IMR-90 (cell line): ENCODE measurements around the gene PAPPA.

Experiments
- BHLHE40 ChIP-seq: fragments of 150-350 bp; IDR thresholded peaks from 2 replicates; pipeline ENCODE4 v1.6.1; 2016; ENCODE audit warnings: mild to moderate bottlenecking, low read depth, low read length
- CHD1 ChIP-seq: IDR thresholded peaks from 2 replicates; pipeline ENCODE4 v1.6.1; 2012; ENCODE audit warnings: low read depth, low read length, improper control_type of control experiment
- CTCF ChIP-seq: conservative IDR thresholded peaks from 2 replicates; pipeline ENCODE4 v1.5.1; 2012; ENCODE audit warnings: mild to moderate bottlenecking, low read depth, low read length, improper control_type of control experiment
- ELK1 ChIP-seq: fragments of 150-350 bp; IDR thresholded peaks from 2 replicates; pipeline ENCODE4 v1.6.1; 2016; ENCODE audit warnings: low read depth, mild to moderate bottlenecking, low read length, moderate library complexity, borderline replicate concordance
- FOS ChIP-seq: fragments of 150-350 bp; IDR thresholded peaks from 2 replicates; pipeline ENCODE4 v1.6.1; 2016; ENCODE audit warnings: low read depth, low read length
- MAFK ChIP-seq: IDR thresholded peaks from 2 replicates; pipeline ENCODE4 v1.6.1; 2012; ENCODE audit warnings: low read depth, low read length, improper control_type of control experiment
- MAZ ChIP-seq: IDR thresholded peaks from 2 replicates; pipeline ENCODE4 v1.6.1; 2012; ENCODE audit warnings: low read depth, mild to moderate bottlenecking, low read length, improper control_type of control experiment, moderate library complexity, borderline replicate concordance
- POLR2A ChIP-seq: IDR thresholded peaks from 2 replicates; pipeline ENCODE4 v1.6.1; 2012; ENCODE audit warnings: mild to moderate bottlenecking, low read depth, low read length
- RAD21 ChIP-seq: IDR thresholded peaks from 2 replicates; pipeline ENCODE4 v1.6.1; 2012; ENCODE audit warnings: low read length, improper control_type of control experiment
- SMC3 ChIP-seq: fragments of 150-350 bp; IDR thresholded peaks from 2 replicates; pipeline ENCODE4 v1.6.1; 2016; ENCODE audit warnings: low read depth, mild to moderate bottlenecking, antibody characterized with exemption, low read length, moderate library complexity
- USF2 ChIP-seq: fragments of 150-350 bp; IDR thresholded peaks from 2 replicates; pipeline ENCODE4 v1.6.1; 2017; ENCODE audit warnings: mild to moderate bottlenecking, antibody characterized with exemption, low read length, low read depth

GRCh38 chr9:116395699-116396037 lies 242.1 kb downstream of the PAPPA start:
- TF ChIP-seq CTCF (no peak), POLR2A (no peak), FOS (no peak), MAFK (no peak), MAZ (no peak), ELK1 (no peak), USF2 (no peak), RAD21 (no peak), CHD1 (no peak), SMC3 (no peak), BHLHE40 (no peak)
